ENCODE results near the gene CCDC127. TPM values are rescaled to one million over a fixed set of nuclear protein-coding genes. Genes with fewer than 3 reads are reported as not detected.

CCDC127 gene
- total and polyA plus RNA-seq, 4 donors, result 2.1 to 6.7 (median 4.2) TPM

DNA sequence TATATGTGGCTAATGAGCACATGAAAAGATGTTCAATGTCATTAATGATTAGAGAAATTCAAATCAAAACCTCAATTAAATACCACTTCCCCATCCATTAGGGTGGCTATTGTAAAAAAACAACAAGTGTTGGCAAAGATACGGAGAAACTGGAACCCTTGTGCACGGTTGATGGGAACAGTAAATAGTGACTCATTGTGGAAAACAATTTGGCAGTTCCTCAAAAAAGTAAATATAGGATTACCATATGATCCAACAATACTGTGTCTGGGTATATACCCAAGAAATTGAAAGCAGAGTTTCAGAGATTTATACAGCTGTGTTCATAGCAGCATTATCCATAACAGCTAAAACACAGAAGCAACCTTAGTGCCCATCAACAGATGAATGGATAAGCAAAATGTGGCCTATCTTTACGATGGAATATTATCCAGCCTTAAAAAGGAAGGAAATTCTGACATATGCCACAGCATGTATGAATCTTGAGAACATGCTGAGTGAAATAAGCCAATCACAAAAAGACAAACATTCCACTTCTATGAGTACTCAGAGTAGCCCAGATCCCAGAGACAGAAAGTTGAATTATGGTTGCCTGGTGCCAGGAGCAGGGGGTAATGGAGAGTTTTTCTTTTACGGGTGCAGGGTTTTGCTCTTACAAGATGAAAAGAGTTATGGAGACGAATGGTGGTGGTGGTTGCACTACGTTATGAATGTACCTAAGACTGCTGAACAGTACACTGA, 68.0 kb downstream of the CCDC127 start:
- Histone ChIP-seq H3K27ac (ENCODE audit: low read depth in 1 of 2, low read length in 2 of 2) (no peak overlapping the region), H3K4me3 (ENCODE audit: low read length in 2 of 2) (no peak overlapping the region), H3K27me3 (ENCODE audit: control insufficient read depth in 1 of 2, insufficient read depth in 2 of 2, low read length in 1 of 2) (no peaks in the 10 kb centered on the region), H3K36me3 (ENCODE audit: control insufficient read depth in 1 of 2, insufficient read depth in 2 of 2, low read length in 1 of 2) (no peaks in the 10 kb centered on the region), H3K9me3 (ENCODE audit: control insufficient read depth, low read length) (peaks cover 6% of the 10 kb centered on the region), H3K4me1 (ENCODE audit: control insufficient read depth in 1 of 2, insufficient read depth in 2 of 2, low read length in 2 of 2) (no peaks in the 10 kb centered on the region)
- WGBS, 2 donors, result 54 to 57% methylated on average over 6 of the region's 6 CpGs
- ATAC-seq (ENCODE audit: low FRiP score) (no peak), DNase-seq (no peak)
- intact Hi-C loops (cut with DNase I), result no loop called here

DNA sequence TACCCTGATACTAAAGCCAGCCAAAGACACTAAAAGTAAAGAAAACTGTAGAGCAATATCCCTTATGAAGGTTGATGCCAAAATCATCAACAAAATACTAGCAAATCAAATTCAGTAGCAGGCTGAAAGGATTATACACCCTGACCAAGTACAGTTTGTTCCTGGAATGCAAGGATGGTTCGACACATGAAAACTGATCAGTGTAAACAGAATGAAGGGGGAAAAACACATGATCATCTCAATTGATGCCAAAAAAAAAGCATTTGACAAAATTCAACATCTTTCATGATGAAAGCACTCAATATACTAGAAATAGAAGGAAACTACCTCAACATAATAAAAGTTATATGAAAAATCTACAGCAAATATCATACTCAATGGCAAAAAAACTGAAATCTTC, 70.2 kb downstream of the CCDC127 start:
- intact Hi-C loops (cut with DNase I), result no loop called here
- Histone ChIP-seq H3K4me1 (ENCODE audit: control insufficient read depth in 1 of 2, insufficient read depth in 2 of 2, low read length in 2 of 2) (no peaks in the 10 kb centered on the region), H3K9me3 (ENCODE audit: control insufficient read depth, low read length) (peaks cover 6% of the 10 kb centered on the region), H3K27me3 (ENCODE audit: control insufficient read depth in 1 of 2, insufficient read depth in 2 of 2, low read length in 1 of 2) (no peaks in the 10 kb centered on the region), H3K27ac (ENCODE audit: low read depth in 1 of 2, low read length in 2 of 2) (no peak overlapping the region), H3K36me3 (ENCODE audit: control insufficient read depth in 1 of 2, insufficient read depth in 2 of 2, low read length in 1 of 2) (no peaks in the 10 kb centered on the region), H3K4me3 (ENCODE audit: low read length in 2 of 2) (no peak overlapping the region)
- ATAC-seq (ENCODE audit: low FRiP score), result no peak
- WGBS, 2 donors, result 100% methylated on average over 1 of the region's 1 CpG
- DNase-seq, result no peak

Other genes with a start within 250 kb of the CCDC127 start
- under 1 TPM in 1 of 2 donors, not detected in 1; 0.21 TPM for gene PLEKHG4B, start 126.0 kb downstream of the CCDC127 start, total RNA-seq
- gene PLEKHG4B, start 126.0 kb downstream of the CCDC127 start, polyA plus RNA-seq, result under 1 TPM in 1 of 2 donors, not detected in 1; 0.05 TPM
- not detected for gene LRRC14B, start 26.7 kb downstream of the CCDC127 start, total RNA-seq
- gene LRRC14B, start 26.7 kb downstream of the CCDC127 start, polyA plus RNA-seq, result not detected
- 10 to 100 TPM; 73.5 to 89.4 TPM for gene SDHA, start 167 bp upstream of the CCDC127 start, total RNA-seq
- 10 to 100 TPM; 61.9 to 76.3 TPM for gene SDHA, start 167 bp upstream of the CCDC127 start, polyA plus RNA-seq
- 10 to 100 TPM; 58.6 to 63.5 TPM for gene PDCD6, start 53.5 kb upstream of the CCDC127 start, total RNA-seq
- 10 to 100 TPM; 87.8 to 94.9 TPM for gene PDCD6, start 53.5 kb upstream of the CCDC127 start, polyA plus RNA-seq
- 1 to 10 TPM; 1.9 to 3.8 TPM for gene AHRR, start 103.6 kb upstream of the CCDC127 start, total RNA-seq
- gene AHRR, start 103.6 kb upstream of the CCDC127 start, polyA plus RNA-seq, result 1 to 10 TPM in 1 of 2 donors, under 1 TPM in 1; 0.13 to 1.6 TPM
- gene EXOC3, start 225.0 kb upstream of the CCDC127 start, total RNA-seq, result 10 to 100 TPM; 54.6 to 65.2 TPM
- 10 to 100 TPM; 31.3 to 88.9 TPM for gene EXOC3, start 225.0 kb upstream of the CCDC127 start, polyA plus RNA-seq